ENCODE measurements around the gene BTG4. TPM values are rescaled to one million over a fixed set of nuclear protein-coding genes. Genes with fewer than 3 reads are reported as not detected.
A peak's percentile ranks its signal among the peaks of the same experiment; 100 is the strongest.

BTG4 gene
- total and polyA plus RNA-seq, 2 of the 8 experiments (the other 6 are each of a cell fraction or from before 2014, with no cell fraction given): 0.06 TPM; not detected in 1

DNA sequence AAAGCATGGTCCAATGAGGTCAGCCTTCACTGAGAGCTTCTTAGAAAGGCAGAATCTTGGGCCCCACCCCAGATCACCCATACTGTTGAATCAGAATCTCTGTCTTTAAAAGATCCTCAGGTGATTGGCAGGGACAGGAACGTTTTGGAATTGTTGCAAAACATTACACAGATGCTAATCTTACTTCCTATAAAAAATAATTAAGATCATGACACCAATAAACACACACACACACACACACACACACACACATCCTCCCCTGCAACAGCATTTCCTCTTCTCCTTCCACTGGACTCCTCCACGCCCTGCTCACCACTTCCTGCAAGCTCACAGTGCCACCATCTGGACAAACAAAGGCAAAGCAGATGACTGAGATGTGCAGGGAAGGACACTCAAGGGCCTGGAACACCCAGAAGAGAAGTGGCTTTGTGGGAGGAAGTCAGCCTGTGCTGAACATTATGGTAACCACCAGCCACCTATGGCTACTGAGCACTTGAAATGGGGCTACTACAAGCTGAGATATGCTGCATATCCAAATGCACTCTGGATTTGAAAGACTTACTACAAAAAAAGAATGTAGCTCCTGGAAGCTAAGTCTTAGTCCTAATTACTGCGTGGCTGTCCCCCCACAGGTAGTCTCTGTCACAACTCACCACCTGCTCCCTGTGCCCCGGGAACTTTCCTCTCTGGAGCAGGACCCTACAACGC is 65.6 kb downstream of the BTG4 start:
- 54% methylated on average over 5 of the region's 5 CpGs; no CpG with 5 or more reads in 1 of the 2 experiments for WGBS, 2 experiments (ENCODE audit: extremely low coverage in 1 of 2, insufficient coverage in 1 of 2, insufficient read length in 1 of 2, insufficient replicate concordance in 2 of 2, low coverage in 1 of 2, low lambda C conversion rate in 2 of 2, missing lambda C conversion rate in 1 of 2)
- no peak overlapping the region for H3K23ac ChIP-seq (ENCODE audit: insufficient read length)
- H3K18ac ChIP-seq (ENCODE audit: extremely low read depth, low read length): no peak overlapping the region
- no peak overlapping the region for H3K4ac ChIP-seq (replicated peaks; ENCODE audit: insufficient read length, low read depth, low read length)
- peak; percentile 69 for FAIRE-seq
- no peaks in the 10 kb centered on the region for H3K27me3 ChIP-seq (replicated peaks in 1 of 4; ENCODE audit: control insufficient read depth in 3 of 4, extremely low read depth in 1 of 4, insufficient read depth in 3 of 4, low read length in 3 of 4)
- H3K23me2 ChIP-seq (ENCODE audit: low read depth, low read length): no peaks in the 10 kb centered on the region; the same call in 1 of the 2 replicates
- ChIA-PET POLR2A (ENCODE audit: partially characterized antibody) (interaction anchor here (1.2 kb wide), 1 partner anchor 8 kb away, joined by 3 read pairs; no protein-coding TSS in a partner anchor), CTCF (ENCODE audit: partially characterized antibody) (interaction anchor here (0.6 to 5.5 kb wide), 39 partner anchors 9 to 1202 kb away, joined by 3 to 72 read pairs (median 4); partner anchors contain the start of genes HOATZ, POU2AF1 and POU2AF3)
- H3K4me1 ChIP-seq (replicated peaks in 1 of 4; ENCODE audit: control insufficient read depth in 3 of 4, insufficient read depth in 4 of 4, low read length in 3 of 4): peaks cover 0 to 6% (median 2%) of the 10 kb centered on the region in 4 experiments; a peak in 4 of 7 replicates
- H2AK5ac ChIP-seq (ENCODE audit: low read depth, low read length): no peak overlapping the region
- H4K20me1 ChIP-seq (replicated peaks in 1 of 2; ENCODE audit: control insufficient read depth in 1 of 2, insufficient read depth in 2 of 2, low read length in 2 of 2): no peaks in the 10 kb centered on the region
- H2BK15ac ChIP-seq (ENCODE audit: low read length): peak overlapping the region; percentile 76; the same call in 1 of the 2 replicates
- H3K79me1 ChIP-seq (ENCODE audit: low read depth, low read length): no peaks in the 10 kb centered on the region
- no peak overlapping the region for H3K14ac ChIP-seq (ENCODE audit: insufficient read length)
- no peak overlapping the region for H4K8ac ChIP-seq (ENCODE audit: extremely low read depth, insufficient read depth, low read length)
- no peak overlapping the region for H2BK20ac ChIP-seq (ENCODE audit: low read length)
- H2BK120ac ChIP-seq (replicated peaks; ENCODE audit: low read depth, low read length): no peak overlapping the region
- no peak overlapping the region for H2BK5ac ChIP-seq (ENCODE audit: low read depth, low read length)
- TF ChIP-seq CREB1 (IDR thresholded peaks at IDR 0.05) (peak; percentile 21; the same call in 1 of the 2 replicates), SP4 (IDR thresholded peaks at IDR 0.05; ENCODE audit: low read length) (no peak), CBX5 (IDR thresholded peaks at IDR 0.05; ENCODE audit: low read depth, low read length) (no peak), TAF1 (IDR thresholded peaks at IDR 0.05; ENCODE audit: low read depth, low read length) (no peak), RAD21 (IDR thresholded peaks at IDR 0.05 in 1 of 2, conservative IDR thresholded peaks at IDR 0.05 in 1 of 2; ENCODE audit: low read depth in 2 of 2, low read length in 2 of 2) (peak; percentile 95 to 98), RFX5 (IDR thresholded peaks at IDR 0.05; ENCODE audit: borderline replicate concordance, low read depth, low read length) (no peak)
- TF ChIP-seq, protein P1, sequence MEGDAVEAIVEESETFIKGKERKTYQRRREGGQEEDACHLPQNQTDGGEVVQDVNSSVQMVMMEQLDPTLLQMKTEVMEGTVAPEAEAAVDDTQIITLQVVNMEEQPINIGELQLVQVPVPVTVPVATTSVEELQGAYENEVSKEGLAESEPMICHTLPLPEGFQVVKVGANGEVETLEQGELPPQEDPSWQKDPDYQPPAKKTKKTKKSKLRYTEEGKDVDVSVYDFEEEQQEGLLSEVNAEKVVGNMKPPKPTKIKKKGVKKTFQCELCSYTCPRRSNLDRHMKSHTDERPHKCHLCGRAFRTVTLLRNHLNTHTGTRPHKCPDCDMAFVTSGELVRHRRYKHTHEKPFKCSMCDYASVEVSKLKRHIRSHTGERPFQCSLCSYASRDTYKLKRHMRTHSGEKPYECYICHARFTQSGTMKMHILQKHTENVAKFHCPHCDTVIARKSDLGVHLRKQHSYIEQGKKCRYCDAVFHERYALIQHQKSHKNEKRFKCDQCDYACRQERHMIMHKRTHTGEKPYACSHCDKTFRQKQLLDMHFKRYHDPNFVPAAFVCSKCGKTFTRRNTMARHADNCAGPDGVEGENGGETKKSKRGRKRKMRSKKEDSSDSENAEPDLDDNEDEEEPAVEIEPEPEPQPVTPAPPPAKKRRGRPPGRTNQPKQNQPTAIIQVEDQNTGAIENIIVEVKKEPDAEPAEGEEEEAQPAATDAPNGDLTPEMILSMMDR (IDR thresholded peaks at IDR 0.05; ENCODE audit: control extremely low read depth in 1 of 3, insufficient read depth in 1 of 3, low read depth in 1 of 3, low read length in 3 of 3): peak; percentile 88 to 95 (median 88)
- H3K9me3 ChIP-seq (ENCODE audit: insufficient read depth in 2 of 2, low read depth in 1 of 2, low read length in 1 of 2): no peaks in the 10 kb centered on the region
- H4K5ac ChIP-seq (ENCODE audit: insufficient read length, low read depth, low read length): no peak overlapping the region
- H3K79me2 ChIP-seq (ENCODE audit: control insufficient read depth in 1 of 2, insufficient read depth in 2 of 2, low read length in 2 of 2): no peaks in the 10 kb centered on the region
- no peaks in the 10 kb centered on the region for H3K36me3 ChIP-seq (ENCODE audit: control insufficient read depth in 2 of 4, insufficient read depth in 4 of 4, low read length in 3 of 4)
- no peak overlapping the region; the same call in 1 of the 2 replicates for H2AFZ ChIP-seq (ENCODE audit: low read length)
- H3K27ac ChIP-seq (ENCODE audit: low read depth, low read length): no peak overlapping the region
- no peak overlapping the region for H3K4me3 ChIP-seq (ENCODE audit: extremely low read depth in 1 of 4, insufficient read depth in 2 of 4, low read depth in 3 of 4, low read length in 4 of 4)
- no peak overlapping the region for H3K56ac ChIP-seq (replicated peaks; ENCODE audit: insufficient read length, low read depth, low read length)
- H4K91ac ChIP-seq (replicated peaks; ENCODE audit: insufficient read length, low read length): no peak overlapping the region
- H3K4me2 ChIP-seq (ENCODE audit: insufficient read depth in 1 of 2, low read depth in 2 of 2, low read length in 2 of 2): no peak overlapping the region
- no peak overlapping the region for H3K9ac ChIP-seq (replicated peaks in 1 of 4; ENCODE audit: extremely low read depth in 1 of 4, low read depth in 3 of 4, low read length in 3 of 4)
- DNase-seq (ENCODE audit: low read depth in 1 of 2, low spot score in 2 of 2): peak in 1 of 2 experiments; percentile 63
- no peak overlapping the region for H2BK12ac ChIP-seq (ENCODE audit: low read depth, low read length)

All from H1 (cell line).